Natural killer cell (primary cell): ENCODE measurements around the gene TPM3. TPM values are rescaled to one million over a fixed set of nuclear protein-coding genes. Genes with fewer than 3 reads are reported as not detected.

Source experiments
- ATAC-seq, 3 donors: fragments of 150-1000 bp in 2 of 3; fragments of 200-7000 bp in 1 of 3; cut with Tn5 transposase; 1 replicate in 1 of 3; 2 replicates in 2 of 3; pipeline ENCODE4 v1.10.0; 2021; ENCODE audit warnings: mild to moderate bottlenecking in 2 of 3, moderate library complexity in 2 of 3
- DNase-seq, 2 donors: peaks; one replicate each; pipeline versions ENCODE4 v3.0.0 to v3.0.0-alpha.2; 2013 to 2021; ENCODE audit warnings: mixed read lengths in 1 of 2
- H3K27ac ChIP-seq: one replicate; pipeline ENCODE4 v1.5.1; 2013; ENCODE audit warnings: mild to moderate bottlenecking, low read length
- H3K27me3 ChIP-seq: one replicate; pipeline ENCODE4 v1.6.1; 2013; ENCODE audit warnings: low read length; ENCODE audit not compliant: control insufficient read depth, insufficient read depth
- H3K36me3 ChIP-seq: one replicate; pipeline ENCODE4 v1.6.1; 2013; ENCODE audit warnings: low read length; ENCODE audit not compliant: control insufficient read depth, insufficient read depth
- H3K4me1 ChIP-seq: one replicate; pipeline ENCODE4 v1.6.1; 2013; ENCODE audit warnings: low read length; ENCODE audit not compliant: control insufficient read depth, insufficient read depth
- H3K4me3 ChIP-seq: one replicate; pipeline ENCODE4 v1.5.1; 2013; ENCODE audit warnings: low read length
- H3K9me3 ChIP-seq: one replicate; pipeline ENCODE4 v1.6.1; 2013; ENCODE audit warnings: low read length; ENCODE audit not compliant: control insufficient read depth, insufficient read depth
- H3K27ac Mint-ChIP-seq, 2 donors: one replicate each; pipeline ENCODE4 v1.8.0; 2022; ENCODE audit warnings: mild to moderate bottlenecking in 2 of 2, mixed read lengths in 2 of 2, moderate library complexity in 1 of 2
- H3K27me3 Mint-ChIP-seq, 2 donors: one replicate each; pipeline ENCODE4 v1.8.0; 2022; ENCODE audit warnings: low read depth in 2 of 2, mixed read lengths in 2 of 2
- H3K36me3 Mint-ChIP-seq: one replicate; pipeline ENCODE4 v1.8.0; 2022; ENCODE audit warnings: mixed read lengths
- H3K4me1 Mint-ChIP-seq, 2 donors: one replicate each; pipeline ENCODE4 v1.8.0; 2022; ENCODE audit warnings: mixed read lengths in 2 of 2
- H3K4me3 Mint-ChIP-seq: one replicate; pipeline ENCODE4 v1.8.0; 2022; ENCODE audit warnings: mild to moderate bottlenecking, moderate library complexity, mixed read lengths
- H3K9me3 Mint-ChIP-seq, 2 donors: one replicate each; pipeline ENCODE4 v1.8.0; 2022; ENCODE audit warnings: mixed read lengths in 2 of 2
- WGBS: methylation state at CpG from one replicate; pipeline ENCODE4 v1.1.7; 2013; ENCODE audit warnings: missing lambda C conversion rate; ENCODE audit not compliant: insufficient coverage; 5-methylcytosine and 5-hydroxymethylcytosine counted together
- intact Hi-C: fragments of 100-400 bp; cut with micrococcal nuclease; formaldehyde crosslinking; loops from one replicate; pipeline ENCODE4 v1.14.2; 2022
- total RNA-seq, 4 donors: library from RNA; stranded (reverse); fragments of 120-200 nt in 1 of 4; gene quantifications; one replicate each; pipeline versions ENCODE4 v1.2.3 to v1.2.4, GENCODE V29; 2013 to 2022
- TF ChIP-seq, protein P1 (sequence below): fragments of 200-600 bp; IDR thresholded peaks from one replicate; pipeline ENCODE4 v1.8.0; 2022; ENCODE audit warnings: antibody characterized with exemption

TPM3 gene
- 100 to 1,000 TPM; 516 to 622 (median 551) TPM for total RNA-seq
- 649 TPM for total RNA-seq (2013)

DNA sequence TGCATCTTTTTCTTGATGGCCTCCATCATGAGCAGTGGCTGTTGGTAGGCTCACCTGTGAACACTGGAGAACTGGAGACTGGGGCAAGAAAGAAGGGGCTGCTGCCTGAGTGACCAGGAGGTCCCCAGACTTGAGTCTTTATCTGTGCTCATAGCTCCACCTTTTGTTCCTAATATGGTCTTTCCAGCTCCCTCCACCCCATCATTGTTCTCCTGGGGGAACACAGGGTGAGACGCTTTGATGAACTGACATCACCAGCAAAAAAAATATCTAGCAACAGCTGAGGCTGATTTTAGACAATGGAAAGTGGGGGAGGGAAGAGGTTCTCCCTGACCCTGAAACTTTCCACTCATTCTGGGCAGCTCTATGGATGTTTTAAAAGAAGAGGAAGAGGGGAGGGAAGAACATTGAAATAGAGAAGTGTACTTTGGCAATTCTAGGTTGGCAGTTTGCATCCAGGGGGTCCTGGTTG, at the start of gene TPM3:
TPM3 (minus strand) TSS at position 111 of the 472 bp plus-strand sequence; CDS start at position 29, 82 bp downstream.
- no peak within 1 kb of the TSS for H3K27ac Mint-ChIP-seq
- no peak within 1 kb of the TSS for H3K4me3 Mint-ChIP-seq
- DNase-seq (no peak), ATAC-seq (no peak)
- no CpG with 5 or more reads among the region's 1 CpG for WGBS
- no peak within 1 kb of the TSS for H3K4me3 ChIP-seq
- no peaks in the 10 kb centered on the region for H3K9me3 ChIP-seq
- TF ChIP-seq, protein P1, sequence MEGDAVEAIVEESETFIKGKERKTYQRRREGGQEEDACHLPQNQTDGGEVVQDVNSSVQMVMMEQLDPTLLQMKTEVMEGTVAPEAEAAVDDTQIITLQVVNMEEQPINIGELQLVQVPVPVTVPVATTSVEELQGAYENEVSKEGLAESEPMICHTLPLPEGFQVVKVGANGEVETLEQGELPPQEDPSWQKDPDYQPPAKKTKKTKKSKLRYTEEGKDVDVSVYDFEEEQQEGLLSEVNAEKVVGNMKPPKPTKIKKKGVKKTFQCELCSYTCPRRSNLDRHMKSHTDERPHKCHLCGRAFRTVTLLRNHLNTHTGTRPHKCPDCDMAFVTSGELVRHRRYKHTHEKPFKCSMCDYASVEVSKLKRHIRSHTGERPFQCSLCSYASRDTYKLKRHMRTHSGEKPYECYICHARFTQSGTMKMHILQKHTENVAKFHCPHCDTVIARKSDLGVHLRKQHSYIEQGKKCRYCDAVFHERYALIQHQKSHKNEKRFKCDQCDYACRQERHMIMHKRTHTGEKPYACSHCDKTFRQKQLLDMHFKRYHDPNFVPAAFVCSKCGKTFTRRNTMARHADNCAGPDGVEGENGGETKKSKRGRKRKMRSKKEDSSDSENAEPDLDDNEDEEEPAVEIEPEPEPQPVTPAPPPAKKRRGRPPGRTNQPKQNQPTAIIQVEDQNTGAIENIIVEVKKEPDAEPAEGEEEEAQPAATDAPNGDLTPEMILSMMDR = no peak
- H3K4me1 ChIP-seq = no peaks in the 10 kb centered on the region
- H3K27me3 ChIP-seq = no peaks in the 10 kb centered on the region
- intact Hi-C loops = no loop called here
- no peak within 1 kb of the TSS for H3K27ac ChIP-seq
- no peaks in the 10 kb centered on the region for H3K4me1 Mint-ChIP-seq
- no peaks in the 10 kb centered on the region for H3K36me3 ChIP-seq
- no peaks in the 10 kb centered on the region for H3K9me3 Mint-ChIP-seq
- peaks cover 14 to 36% of the 10 kb centered on the region in 2 donors for H3K27me3 Mint-ChIP-seq
- no peaks in the 10 kb centered on the region for H3K36me3 Mint-ChIP-seq

DNA sequence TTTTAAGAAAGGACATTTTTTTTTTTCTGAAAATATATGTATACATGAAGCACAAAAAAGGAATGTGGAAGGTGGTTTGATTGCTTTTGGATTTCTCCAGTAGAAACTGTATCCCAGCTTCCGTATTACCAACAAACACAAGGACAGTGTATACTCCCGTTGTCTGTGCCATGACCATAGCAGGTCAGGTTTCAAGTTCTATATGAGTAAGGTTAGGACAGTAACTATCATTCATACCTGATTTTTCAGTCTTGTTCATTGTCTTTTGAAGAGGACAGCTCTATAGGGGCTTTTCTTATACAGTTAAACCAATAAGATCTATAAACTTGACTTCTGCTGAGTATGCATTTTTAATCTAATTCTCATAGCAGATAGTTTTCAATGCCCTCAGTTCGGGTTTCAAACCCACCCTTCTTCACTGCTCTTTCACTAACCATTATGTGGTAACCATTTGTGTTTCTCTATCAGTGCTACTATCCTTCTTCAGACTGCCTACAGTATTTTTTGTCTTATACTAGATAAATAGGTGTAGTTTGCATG, 48.5 kb upstream of the TPM3 start:
- intact Hi-C loops = no loop called here
- no peak overlapping the region for H3K27ac ChIP-seq
- TF ChIP-seq, protein P1 = no peak

DNA sequence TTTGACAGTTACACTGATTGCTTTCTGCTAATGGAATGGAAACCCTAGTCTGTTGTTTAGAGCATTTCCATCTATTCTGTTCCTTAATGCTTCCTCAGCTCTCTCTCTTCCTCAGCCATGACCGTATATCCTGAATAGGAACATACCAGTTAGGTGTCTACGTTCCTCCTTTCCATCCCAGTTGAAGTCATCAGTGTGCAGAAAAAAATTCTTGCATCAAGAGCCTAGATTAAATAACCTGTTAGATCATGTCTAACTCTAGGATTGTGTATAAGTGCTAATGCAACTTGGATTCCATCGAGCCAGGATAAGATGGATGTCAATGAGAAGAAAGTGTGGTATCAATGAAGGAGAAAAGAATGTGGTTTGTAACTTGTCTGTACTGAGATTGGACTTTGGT, 47.6 kb upstream of the TPM3 start:
- no peak overlapping the region for H3K4me3 Mint-ChIP-seq
- H3K27me3 Mint-ChIP-seq = no peaks in the 10 kb centered on the region
- H3K27ac Mint-ChIP-seq = peak overlapping the region in 1 of 2 donors; percentile 8
- WGBS = 95% methylated on average over 3 of the region's 3 CpGs
- ATAC-seq (no peak), DNase-seq (no peak)
- H3K36me3 Mint-ChIP-seq = peaks cover 60% of the 10 kb centered on the region
- H3K9me3 Mint-ChIP-seq = no peaks in the 10 kb centered on the region
- TF ChIP-seq, protein P1 = no peak
- H3K4me1 Mint-ChIP-seq = peaks cover 21 to 30% of the 10 kb centered on the region in 2 donors
- no peak overlapping the region for H3K4me3 ChIP-seq
- H3K4me1 ChIP-seq = no peaks in the 10 kb centered on the region
- intact Hi-C loops = no loop called here
- H3K9me3 ChIP-seq = no peaks in the 10 kb centered on the region
- H3K27ac ChIP-seq = no peak overlapping the region
- H3K36me3 ChIP-seq = peaks cover 84% of the 10 kb centered on the region
- H3K27me3 ChIP-seq = no peaks in the 10 kb centered on the region

More for the DNA sequence above, 48.5 kb upstream of the TPM3 start:
- no peaks in the 10 kb centered on the region for H3K9me3 ChIP-seq
- Mint-ChIP-seq H3K27ac (peak overlapping the region in 1 of 2 donors; percentile 36), H3K4me1 (peaks cover 21 to 29% of the 10 kb centered on the region in 2 donors), H3K36me3 (peaks cover 51% of the 10 kb centered on the region), H3K27me3 (no peaks in the 10 kb centered on the region), H3K9me3 (no peaks in the 10 kb centered on the region), H3K4me3 (no peak overlapping the region)
- DNase-seq (no peak), ATAC-seq (no peak)
- no peak overlapping the region for H3K4me3 ChIP-seq
- no peaks in the 10 kb centered on the region for H3K4me1 ChIP-seq
- peaks cover 83% of the 10 kb centered on the region for H3K36me3 ChIP-seq
- H3K27me3 ChIP-seq = no peaks in the 10 kb centered on the region
- WGBS = 92% methylated on average over 2 of the region's 3 CpGs
